NCI-H1105 treated with DMSO at 0.1 percent for 48 hours (cell line): ENCODE measurements around the gene NAA20.

Source experiments
- DNase-seq: peaks from one replicate; lab custom pipeline; 2025; lab: John Stamatoyannopoulos, UW

The NAA20 gene

DNA sequence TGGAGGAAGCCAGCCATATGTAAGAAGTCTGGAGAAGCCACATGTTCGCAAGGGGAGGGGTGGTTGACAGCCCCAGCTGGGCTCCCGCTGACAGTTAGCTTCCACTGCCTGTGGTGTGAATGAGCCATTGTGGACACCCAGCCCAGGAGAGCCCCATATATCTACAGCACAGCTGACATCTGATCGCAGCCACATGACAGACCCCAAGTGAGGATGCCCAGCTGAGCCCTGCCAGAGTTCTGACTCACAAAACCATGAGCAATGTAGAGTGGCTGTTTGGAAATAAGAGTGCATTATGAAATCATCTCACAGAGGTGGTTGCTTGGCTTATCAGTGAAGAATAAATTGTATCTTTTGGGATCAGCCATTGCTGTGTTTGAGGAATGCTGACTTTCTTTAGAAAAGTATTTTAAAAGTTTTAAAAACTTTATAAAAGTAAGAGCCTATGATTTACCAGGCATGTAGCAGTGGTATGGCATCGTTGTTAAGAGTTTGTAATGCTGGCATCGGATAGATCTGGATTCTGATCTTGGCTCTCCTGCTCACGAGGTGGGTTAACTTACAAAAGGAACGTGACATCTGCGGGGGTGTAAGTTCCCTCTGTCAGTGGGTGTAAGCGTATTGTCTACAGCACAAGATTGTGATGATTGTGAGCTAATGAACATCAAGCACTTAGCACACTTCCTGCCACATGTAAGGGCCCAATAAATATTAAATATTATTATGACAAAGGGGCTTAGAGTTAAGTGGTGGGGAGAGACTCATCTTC is 59.3 kb downstream of the NAA20 start:
- no peak for DNase-seq

DNA sequence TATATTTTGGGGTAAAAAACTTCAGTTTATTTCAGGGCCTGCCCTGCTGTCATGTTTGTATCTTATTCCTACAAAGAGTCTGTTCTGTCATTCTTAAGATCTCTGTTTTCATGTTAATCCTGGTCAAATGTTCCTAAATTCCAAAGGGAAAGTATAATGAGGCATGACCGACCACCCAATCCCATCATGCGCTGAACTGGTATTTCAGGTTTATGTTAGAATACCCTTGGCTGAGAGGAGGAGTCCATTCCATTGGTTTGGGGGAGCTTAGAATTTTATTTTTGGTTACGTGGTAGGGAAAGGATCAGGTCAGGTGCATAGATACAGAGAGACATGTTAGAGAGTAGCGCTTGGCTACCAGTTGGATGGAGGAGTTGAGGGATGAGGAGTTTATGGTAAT is 60.9 kb downstream of the NAA20 start:
- DNase-seq: no peak

DNA sequence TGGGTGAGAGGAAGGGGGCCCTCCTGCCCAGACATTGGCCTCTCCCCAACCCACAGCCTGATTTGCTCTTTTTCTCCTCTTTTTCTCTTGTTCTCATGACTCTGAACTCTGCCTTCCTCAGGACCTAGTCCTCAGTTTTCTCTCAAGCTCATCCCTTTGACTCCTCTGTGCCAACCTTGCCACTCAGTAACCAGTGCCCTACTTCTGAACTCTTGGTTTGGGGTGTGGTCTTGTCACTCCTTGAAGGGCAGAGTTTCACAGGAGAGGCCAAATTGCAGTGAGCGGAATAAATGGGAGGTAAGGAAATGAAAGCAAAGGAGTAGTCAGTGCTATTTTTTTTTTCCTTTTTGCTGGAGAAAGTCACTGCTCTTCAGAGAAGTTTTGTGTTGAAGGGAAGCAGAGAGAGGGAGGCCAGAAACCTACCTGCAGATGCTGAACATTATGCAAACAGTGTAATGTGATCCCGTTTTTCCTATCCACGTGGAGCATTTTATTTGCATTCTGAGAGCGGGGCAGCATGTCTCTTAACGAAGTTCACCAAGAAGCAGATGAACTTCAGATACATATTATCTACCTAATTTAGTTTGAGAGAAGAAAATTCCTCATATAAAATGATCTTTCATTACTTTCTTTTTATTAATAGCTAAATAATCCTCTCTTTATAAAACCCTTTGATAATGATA is 62.1 kb downstream of the NAA20 start:
- peak; percentile 53 for DNase-seq
